ENCODE data around the gene FIP1L1. TPM values are rescaled to one million over a fixed set of nuclear protein-coding genes. Genes with fewer than 3 reads are reported as not detected.

Gene FIP1L1
- total and polyA plus RNA-seq, 2 of the 4 experiments (the other 2 are of a cell fraction): 31.1 to 37.5 TPM

DNA sequence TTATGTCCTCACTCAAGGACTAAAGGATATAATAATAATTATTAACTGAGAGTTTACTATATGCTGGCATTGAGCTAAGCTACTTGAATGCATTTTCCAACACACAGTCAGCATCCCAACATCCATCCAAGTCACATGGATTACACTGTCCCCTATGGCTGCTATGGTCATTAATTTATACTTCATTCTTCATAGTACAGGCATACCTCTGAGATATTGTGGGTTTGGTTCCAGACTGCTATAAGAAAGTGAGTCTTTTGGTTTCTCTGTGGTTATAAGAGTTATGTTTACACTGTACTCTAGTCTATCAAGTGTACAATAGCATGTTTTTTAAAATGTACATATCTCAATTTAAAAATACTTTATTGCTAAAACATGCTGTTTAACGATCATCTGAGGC is 124.7 kb downstream of the FIP1L1 start:
- Histone ChIP-seq H3K56ac (ENCODE audit: extremely low read depth, insufficient read depth, low read length) (no peak overlapping the region), H3K23ac (ENCODE audit: low read depth, low read length) (no peak overlapping the region), H3K14ac (replicated peaks; ENCODE audit: low read depth, low read length) (no peak overlapping the region), H3K9me1 (ENCODE audit: insufficient read depth, low read length) (no peaks in the 10 kb centered on the region), H4K20me1 (ENCODE audit: insufficient read depth, low read length) (no peaks in the 10 kb centered on the region), H3K4me3 (ENCODE audit: insufficient read depth, low read depth, low read length) (no peak overlapping the region), H3K79me1 (ENCODE audit: low read depth in 1 of 2, low read length in 2 of 2) (no peaks in the 10 kb centered on the region), H2BK15ac (ENCODE audit: low read depth, low read length) (no peak overlapping the region), H3K9ac (ENCODE audit: low read depth, low read length) (no peak overlapping the region), H3K27me3 (ENCODE audit: control insufficient read depth, insufficient read depth, low read length) (no peaks in the 10 kb centered on the region), H3K9me3 (ENCODE audit: control insufficient read depth, insufficient read depth, low read length) (no peaks in the 10 kb centered on the region), H3K4ac (ENCODE audit: low read depth, low read length) (no peak overlapping the region), H3K27ac (ENCODE audit: insufficient read depth, low read length) (no peak overlapping the region), H2BK20ac (ENCODE audit: low read depth, low read length) (no peak overlapping the region), H3K4me2 (ENCODE audit: low read depth, low read length) (no peak overlapping the region), H3K18ac (ENCODE audit: low read depth, low read length) (no peak overlapping the region), H2AFZ (replicated peaks; ENCODE audit: low read length, poor library complexity) (no peak overlapping the region), H2AK9ac (replicated peaks; ENCODE audit: low read depth, low read length, poor library complexity) (no peak overlapping the region), H4K5ac (ENCODE audit: low read depth, low read length) (no peak overlapping the region), H4K91ac (ENCODE audit: insufficient read depth, low read depth, low read length) (no peak overlapping the region), H2BK120ac (ENCODE audit: low read depth, low read length) (no peak overlapping the region), H3K36me3 (ENCODE audit: control insufficient read depth, insufficient read depth, low read length) (no peaks in the 10 kb centered on the region), H4K8ac (ENCODE audit: low read depth in 2 of 2, low read length in 2 of 2) (no peak overlapping the region), H2BK5ac (ENCODE audit: low read depth, low read length, poor library complexity, severe bottlenecking) (no peak overlapping the region), H2AK5ac (ENCODE audit: low read depth, low read length) (no peak overlapping the region; the same call in 1 of the 2 replicates), H3K4me1 (ENCODE audit: control insufficient read depth, insufficient read depth, low read length) (peaks cover 2% of the 10 kb centered on the region)
- ChIA-PET CTCF (no interaction called here), POLR2A (ENCODE audit: unreplicated experiment) (no interaction called here)
- TF ChIP-seq CEBPB (IDR thresholded peaks at IDR 0.05; ENCODE audit: low read depth, low read length): no peak
- TF ChIP-seq, protein P1, sequence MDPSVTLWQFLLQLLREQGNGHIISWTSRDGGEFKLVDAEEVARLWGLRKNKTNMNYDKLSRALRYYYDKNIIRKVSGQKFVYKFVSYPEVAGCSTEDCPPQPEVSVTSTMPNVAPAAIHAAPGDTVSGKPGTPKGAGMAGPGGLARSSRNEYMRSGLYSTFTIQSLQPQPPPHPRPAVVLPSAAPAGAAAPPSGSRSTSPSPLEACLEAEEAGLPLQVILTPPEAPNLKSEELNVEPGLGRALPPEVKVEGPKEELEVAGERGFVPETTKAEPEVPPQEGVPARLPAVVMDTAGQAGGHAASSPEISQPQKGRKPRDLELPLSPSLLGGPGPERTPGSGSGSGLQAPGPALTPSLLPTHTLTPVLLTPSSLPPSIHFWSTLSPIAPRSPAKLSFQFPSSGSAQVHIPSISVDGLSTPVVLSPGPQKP (IDR thresholded peaks at IDR 0.05; ENCODE audit: borderline replicate concordance, low read depth, low read length): no peak
- BruUV-seq (replicated peaks): no TSS peak
- ATAC-seq (ENCODE audit: low read depth) (no peak), DNase-seq (no peak)
- no CpG with 5 or more reads among the region's 1 CpG for WGBS, 2 experiments (ENCODE audit: extremely low coverage in 2 of 2, insufficient read length in 1 of 2)
- dilution Hi-C loops (cut with HindIII; ENCODE audit: low sequenced_read_pairs, unreplicated experiment): no loop called here
- intact Hi-C loops (cut with micrococcal nuclease): no loop called here
- in situ Hi-C loops (cut with MboI; ENCODE audit: low sequenced_read_pairs): no loop called here
